ENCODE results near the gene ELP4.

Gene ELP4

DNA sequence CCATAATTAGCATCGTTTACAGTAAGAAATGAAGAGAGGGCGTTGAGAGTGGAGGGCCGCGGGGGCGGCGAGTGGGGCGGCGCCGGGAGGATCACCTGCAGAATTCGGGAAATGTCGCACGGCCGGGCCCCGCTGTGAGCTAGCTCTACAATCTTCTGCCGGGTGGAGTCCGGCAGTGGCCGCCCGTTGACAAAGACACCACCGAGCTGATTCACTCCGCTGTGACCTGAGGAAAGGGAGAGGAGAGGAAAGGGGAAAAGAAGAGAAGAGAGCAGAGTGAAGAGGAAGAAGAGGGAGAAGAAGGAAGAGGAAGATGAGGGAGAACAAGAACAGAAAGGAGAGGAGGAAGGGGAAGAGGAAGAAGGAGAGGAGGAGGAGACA lies 293.0 kb downstream of the ELP4 start:
- DNase-seq: no peak

DNA sequence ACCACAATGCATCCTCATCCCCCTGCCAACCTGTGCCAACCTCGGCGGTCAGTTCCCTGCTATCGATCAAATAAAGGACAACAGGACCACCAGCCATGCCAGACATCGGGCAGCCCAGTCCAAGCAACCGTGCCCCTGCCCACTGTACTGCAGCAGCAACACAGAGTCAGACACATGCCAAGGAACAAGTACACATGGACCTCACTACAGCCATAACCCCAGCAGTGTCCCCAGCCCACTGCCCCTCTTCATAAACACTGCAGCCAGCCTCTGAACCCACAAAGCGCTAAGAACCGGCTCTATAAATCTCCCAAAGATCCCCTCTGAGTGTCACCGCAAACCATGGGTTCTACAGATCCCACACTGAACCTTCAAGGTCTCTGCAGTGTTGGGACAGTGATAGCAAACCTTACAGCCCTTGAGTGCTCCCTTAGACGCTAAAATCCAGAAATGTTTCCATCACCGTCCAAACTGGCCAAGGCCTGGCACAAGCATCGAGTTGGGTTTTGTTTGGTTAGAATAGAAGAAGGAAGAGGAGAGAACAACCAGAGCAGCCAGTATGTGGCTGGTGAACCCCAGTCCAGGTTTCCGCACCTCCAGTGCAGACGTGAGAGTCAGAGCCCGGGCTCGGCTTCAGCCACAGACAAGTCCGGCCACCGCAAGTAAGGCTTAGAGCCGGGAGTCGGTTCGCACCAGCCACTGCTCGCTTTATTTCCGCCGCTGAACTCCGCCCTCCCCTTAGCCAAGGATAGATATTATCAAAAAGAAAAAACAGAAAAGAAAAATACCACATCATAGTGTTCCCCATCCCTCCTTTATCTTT lies 293.6 kb downstream of the ELP4 start:
- DNase-seq: no peak

DNA sequence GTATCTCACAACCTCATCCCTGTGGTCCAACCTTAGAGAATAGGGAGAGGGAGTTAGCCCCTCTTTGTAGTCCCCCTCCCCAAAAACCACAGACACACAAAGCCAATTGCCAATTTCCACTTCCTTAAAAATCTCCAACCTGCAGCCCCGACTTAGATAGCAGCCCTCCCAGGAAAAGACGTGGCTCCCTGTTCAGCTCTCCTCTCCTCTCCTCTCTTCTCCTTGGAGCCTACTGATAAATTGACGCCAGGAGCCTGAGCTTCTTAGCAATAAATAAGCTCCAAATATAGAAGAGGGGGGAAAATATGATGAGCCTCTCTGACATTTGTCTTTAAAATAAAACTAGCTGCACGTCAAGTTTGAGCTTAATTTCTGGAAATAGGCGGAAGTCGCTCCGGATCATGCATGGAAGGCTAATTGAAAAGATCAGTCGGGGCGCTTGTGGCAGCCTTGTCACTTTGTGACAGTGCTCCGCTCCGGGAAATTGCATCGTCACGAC lies 294.3 kb downstream of the ELP4 start:
- DNase-seq: no peak

DNA sequence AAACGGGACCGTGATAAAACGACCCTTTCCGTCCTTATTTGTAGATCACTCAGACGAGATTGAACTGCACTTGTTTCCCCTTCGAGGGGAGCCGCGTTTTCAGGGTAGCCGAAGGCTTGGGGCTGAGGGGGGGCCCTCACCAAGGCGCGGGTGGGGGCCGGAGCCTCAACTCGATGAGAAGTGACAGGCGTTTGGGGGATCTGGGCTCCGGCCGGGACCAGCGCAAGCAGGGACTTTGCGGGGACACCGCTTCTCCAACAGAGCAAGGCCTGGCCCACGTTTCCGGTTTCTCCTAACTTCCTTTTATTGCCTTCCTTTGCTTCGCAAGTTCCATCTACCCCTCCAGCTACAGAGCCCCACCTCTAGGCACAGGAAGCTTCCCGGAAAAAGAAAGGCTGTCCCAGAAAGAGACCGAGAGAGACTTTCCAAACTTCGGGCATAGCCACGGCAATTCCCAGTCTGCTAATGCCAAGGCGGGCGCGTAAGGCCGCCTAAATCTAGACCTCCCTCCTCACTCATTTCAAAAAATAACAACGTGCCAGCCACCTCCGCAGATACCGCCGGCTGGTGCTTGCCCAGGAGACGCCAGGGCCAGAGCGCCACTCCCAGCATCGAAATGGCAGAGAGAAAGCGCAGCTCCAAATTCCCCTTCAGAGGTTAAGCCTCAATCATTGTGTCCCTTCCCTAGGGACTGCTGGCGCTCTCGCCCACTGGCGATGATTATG lies 294.9 kb downstream of the ELP4 start:
- DNase-seq: no peak

DNA sequence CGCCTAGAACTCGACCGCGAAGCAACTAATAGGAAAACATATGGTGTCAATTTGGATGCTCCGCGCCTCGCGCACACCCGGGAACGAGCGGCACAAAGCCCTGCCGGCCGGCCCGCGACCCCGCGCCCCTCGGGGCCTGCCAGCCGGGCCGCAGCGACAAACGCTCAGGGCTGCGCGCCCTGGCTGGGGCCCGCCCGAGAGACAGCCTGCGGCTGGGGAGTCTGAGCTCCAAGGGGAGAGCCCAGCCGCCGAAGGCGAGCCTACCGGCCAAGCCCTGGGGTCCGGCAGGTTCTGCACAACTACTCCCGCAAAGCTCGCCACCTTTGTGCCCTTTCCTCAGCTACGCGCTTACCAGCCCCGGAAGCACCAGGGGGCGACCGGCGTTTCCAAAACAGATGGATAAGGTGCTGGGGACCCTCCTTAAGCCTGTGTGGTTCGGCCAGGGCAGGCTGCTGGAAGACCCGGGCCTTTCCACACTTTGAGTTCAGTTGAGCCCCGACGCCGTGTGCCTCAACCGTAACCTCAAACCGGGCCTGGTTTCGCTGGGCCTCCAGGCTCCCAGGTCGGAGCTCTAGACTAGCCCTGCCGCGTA lies 295.6 kb downstream of the ELP4 start:
- no peak for DNase-seq

DNA sequence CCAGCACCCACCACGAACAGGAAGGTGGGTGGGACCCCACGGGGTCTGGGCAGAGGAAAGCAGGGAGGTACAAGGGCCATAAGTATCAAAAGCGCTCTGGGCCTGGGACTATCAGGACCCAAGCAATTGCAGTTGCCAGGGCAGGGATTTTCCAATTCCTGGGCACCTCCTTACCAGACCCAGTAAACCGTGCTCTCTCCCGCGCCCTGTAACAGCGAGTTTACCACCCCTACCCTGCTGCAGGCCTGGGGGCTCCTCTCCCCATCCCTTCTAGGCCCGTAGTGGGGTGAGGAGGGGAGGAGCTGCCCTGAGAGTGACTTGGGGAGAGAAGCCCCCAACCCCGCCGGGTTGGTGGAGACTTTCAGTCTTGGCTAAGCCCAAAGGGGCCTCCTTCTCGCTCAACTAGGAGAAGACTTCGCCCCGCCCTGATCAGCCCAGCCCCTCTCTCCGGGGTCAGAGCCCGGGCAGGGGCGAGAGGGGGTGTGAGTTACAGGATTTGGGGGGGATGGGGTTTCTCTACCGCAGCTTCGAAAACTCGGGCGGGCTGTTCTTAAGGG lies 296.1 kb downstream of the ELP4 start:
- no peak for DNase-seq

DNA sequence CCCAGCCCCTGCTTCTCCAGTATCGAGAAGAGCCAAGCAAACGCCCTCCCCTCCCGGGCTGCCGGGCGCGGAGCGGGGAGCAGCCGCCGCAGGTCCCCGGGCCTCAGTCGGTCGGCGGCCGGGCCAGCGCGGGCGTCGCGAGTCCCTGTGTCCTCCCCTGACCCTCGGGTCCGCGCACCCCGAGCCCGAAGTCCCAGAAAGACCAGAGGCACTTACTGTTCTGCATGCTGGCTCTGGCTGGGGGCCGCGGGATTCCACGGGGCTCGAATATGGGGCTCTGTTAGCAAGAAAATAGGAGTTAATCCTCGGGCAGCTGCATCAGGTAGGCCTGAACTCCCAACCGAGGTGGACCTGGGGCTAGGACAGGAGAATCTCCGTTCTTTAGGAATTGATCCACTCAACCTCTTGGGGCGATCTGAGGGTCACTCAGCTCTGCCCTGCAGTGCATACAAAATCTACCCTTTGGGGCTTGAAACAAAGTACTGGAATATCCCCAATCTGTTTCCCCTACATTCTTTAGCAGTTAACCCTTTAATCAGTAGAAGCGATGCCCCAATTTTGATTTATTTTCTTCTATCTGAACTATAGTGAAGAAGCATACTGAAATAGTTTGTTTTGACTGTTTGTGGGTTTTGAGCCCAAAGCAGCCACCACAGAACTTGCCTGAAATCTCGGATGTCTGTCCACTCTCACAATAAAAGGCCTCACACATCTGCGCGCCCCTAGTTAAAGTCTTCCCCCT lies 296.8 kb downstream of the ELP4 start:
- no peak for DNase-seq

DNA sequence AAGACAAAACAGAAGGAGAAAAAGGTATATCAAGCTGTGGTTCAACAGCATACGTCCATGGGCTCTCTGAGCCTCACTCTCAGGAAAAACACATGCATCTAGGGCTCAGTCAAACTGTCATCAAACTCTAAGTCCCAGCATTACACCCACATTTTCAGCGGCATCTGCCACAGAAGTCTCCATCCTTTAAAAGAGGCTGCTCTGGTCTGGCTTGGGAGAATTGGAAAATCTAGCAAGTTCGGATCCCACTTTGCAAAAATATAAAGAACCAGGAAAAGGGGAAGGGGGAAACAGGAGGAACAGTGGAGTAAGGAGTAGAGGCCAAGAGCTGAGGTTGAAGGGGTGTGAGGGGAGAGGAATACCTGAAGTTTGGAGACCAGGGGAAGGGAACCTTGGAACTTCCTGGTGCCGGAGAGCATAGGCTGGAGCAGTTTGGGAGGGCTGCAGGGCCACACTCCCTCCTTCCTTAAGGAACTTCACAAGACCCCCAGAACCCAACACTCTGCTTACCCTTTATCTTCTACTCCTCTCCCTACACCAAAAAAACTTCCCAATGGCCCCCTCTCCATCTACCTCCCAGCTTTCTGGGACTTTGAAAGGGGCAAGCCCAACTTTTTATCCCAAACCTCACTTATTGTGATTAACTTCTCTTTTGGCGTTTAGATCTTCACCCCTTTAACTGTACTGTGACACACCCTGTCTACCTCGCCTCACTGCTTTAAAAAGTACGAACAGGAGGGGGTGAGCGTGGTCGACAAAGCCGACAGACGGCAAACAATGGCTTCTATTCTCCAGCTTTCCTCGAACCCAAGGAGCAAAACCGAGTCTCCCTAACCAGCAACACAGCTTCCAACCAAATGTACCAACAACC lies 297.6 kb downstream of the ELP4 start:
- no peak for DNase-seq

DNA sequence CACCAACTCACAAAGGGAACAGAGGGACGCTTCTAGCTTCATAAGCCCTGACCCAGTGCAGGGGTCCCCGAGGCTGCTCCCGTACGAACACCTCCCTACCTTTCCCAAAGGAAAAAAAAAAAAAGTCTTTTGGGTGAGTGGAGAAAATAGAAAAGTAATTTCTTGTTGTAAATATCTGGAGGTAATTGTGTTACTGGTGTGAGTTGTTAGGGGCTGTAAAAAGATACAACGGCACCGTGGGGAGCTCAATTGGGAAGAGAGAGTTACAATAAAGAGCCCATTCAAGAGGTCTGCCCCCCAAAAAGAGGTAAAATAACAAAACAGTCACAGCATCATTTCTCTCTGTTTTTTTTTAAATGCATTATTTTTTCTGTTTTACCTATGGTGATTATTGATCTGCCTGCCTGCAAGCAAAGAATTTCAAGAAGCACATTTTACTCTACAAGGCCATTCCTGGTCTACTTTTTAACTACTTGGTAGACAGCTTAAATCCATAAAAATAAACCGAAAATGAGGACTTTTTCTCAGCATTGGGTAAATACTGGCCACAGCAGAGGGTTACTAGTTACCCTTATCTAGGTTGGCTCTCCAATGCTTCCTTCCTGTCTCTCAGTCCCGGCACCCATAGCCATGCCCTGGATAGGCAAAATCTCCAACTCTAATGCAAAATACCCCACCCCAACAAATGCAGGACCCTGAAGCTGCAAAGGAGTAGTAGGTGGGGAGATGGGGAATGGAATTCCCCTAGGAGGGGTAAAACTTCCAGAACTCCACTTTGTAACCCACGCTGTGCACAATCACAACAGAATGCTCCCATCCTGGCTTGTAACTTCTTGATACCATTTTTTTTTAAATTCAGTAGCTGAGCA lies 298.5 kb downstream of the ELP4 start:
- no peak for DNase-seq

DNA sequence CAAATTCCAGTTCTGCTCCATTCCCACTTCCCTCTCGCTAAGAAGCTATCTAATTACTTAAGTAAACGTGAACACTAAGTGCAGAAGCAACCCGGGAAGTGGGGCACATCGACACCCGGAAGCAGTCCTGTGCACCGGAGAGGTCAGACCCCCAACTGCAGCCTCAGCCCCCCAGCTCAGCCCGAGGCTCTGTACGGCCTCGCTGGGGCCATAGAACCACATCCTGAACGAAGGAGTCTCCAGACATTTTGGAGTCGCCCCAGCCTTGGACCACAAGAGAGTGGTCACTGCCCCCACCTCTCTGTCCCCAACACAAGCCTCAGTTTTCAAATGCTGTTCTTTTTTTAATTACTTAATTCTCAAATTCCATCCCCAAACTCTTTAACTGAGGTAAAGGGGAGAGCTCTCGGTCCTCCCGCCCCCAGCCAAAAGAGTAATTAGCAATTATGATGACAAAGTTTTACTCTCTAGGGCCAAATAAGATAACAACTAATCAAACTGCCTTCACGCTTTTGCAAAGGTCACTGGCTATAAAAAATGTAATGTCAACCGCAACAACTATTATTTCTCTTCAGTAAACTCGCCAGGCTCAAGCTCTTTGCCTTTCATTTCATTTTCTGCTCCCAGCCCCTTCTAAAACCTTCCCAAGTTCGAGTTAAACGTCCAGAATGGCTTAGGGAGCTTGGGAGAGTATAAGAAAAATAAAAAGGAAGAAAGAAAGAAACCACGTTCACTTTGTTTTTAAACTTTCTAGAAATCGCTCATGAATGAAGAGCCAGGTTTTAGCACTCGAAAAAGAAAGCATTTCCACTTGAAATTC lies 299.4 kb downstream of the ELP4 start:
- no peak for DNase-seq

DNA sequence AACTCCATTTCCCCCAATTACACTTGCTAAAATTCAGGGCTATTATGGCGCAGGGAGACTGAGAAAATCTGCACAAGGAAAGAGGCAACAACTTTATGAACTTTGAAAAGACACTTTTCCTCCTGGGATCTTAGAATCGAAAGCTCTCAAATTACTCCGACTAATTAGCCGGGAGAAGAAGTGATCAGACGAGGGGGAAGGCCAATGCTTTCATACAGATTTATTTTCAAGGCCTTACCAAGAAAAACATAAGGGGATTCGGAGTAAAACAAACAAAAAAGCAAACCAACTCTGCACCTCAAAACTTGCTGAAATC lies 299.9 kb downstream of the ELP4 start:
- no peak for DNase-seq

DNA sequence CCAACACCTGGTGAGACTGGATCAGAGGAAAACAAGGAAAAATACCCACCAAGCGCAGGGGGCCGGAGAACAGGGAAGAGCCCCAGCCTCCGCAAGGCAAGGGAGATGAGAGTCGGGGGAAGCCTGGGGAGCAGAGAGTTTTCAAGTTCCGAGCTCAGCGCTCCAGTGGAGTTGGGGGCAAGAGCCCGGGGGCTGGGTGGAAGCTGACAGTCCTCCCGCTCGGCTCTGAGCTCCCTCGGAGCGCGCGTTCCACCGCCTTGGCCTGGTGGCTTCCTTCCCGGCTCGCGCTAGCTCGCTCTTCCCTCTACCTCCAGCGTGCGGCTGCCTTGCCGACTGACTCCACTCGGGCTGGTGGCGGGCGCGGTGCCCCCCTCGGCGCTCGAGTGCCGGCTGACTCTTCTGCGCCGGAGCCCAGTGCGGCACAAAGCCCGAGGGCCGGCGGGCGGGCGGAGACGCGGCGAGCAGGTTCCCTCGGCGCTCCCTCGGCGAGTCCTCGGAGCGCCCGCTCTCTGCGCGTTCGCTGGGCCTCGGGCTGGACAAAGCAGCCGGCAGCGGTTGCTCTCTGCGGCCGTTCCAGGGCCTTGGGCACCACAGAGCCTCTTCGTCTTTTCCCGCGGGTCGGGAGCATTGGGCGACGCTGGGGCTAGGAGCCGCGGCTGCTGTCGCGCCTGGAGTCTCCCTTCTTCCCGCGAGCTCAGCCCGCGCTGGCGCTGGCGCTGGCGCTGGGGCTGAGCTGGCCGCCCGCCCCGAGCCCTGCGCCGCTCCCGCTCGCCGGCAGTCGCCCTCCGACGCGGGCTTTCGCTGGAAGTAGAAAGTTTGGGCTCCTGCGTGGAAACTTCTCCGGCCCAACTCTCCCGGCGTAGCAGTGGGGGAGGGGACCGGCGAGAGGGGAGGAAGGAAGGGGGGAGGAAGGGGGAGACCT lies 300.6 kb downstream of the ELP4 start:
- DNase-seq: no peak

DNA sequence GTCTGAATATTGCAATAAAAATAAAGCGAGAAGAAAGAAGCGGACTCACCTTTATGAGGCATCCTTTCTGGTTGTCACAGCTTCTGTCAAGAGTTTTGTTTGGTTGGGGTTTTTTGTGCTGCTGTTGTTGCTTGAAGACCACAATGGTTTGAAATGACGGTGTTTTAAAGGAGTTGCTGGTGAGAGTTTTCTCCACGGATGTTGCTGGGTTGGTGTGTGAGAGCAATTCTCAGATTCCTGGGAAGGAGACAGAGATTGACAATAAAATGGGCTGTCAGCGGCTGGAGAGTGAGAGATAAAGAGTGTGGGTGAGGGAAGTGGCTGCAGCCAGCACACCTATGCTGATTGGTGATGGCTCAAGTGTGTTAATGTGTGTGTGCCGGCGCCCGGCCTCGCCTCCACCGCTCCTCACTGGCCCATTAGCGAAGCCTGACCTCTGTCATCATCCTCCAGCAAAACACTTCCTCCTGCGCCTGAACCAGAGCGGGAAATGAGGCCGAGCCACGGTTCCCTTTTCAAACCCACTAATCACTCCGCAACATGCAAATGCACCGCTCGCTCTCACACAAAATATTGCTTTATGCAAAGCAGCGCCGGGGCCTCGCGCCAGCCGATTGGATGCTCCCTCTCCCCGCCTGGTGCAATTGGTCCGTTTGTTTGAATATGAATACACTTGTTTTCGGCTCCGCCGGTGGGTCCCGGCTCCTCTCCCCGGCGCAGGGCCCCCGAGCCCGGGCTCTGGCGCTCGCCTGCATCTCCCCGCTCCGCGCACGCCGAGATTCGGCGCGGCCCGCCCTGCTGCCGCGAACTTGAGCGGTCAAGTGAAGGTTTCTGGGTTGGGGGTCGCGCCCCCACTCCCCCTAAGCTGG lies 301.4 kb downstream of the ELP4 start, which contains the start of gene PAX6:
PAX6 (minus strand) TSS at position 544 of the 869 bp plus-strand sequence. CDS start 4,911 bp downstream, outside the sequence.
- peak; percentile 69 for DNase-seq

DNA sequence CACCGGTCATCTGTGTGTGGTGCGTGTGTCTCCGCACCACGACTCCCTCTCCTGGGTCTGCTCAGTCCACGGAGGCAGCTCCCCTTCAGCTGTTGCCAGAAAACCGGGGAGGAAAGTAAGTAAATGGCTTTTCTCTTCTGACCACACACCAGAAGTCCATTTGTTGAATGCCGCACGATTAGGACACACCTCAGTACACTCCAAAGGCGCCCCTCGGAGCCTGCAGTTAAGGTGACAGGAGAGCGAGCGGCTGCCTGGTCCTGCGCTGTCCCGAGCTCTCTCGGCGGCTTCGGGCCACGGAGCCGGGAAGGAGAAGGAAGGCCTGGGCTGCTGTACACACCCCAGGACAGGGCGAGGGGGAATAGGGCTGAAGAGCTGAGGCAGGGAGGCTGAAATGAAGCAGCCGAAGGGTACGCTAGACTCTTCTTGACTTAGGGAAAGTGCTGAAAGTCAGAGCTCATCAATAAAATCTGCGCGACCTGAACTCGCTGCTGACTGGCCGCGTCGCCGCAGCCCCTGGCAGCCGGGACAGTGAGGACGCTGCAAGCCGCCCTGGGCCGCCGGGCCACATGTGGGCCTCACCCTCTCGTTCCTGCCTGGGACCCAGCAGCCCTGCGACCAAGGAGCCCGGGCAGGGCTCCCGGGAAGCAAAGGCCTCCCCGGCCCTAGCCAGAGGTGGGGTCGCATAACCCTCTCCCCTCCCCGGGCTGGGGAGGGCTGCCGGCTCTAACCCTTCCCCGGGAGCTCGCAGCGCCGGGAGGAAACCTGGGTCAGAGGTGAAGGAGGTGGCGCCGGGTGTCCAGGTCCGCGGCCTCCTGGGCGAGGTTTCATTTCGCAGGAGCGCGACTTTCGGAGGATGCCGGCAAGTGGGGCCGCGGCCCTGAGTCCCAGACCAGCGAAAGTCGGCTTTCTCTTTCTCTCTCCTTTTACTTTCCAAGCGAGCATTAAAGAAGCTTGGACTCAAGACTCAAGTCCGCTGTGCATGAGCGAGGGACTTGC lies 303.1 kb downstream of the ELP4 start:
- DNase-seq: no peak

DNA sequence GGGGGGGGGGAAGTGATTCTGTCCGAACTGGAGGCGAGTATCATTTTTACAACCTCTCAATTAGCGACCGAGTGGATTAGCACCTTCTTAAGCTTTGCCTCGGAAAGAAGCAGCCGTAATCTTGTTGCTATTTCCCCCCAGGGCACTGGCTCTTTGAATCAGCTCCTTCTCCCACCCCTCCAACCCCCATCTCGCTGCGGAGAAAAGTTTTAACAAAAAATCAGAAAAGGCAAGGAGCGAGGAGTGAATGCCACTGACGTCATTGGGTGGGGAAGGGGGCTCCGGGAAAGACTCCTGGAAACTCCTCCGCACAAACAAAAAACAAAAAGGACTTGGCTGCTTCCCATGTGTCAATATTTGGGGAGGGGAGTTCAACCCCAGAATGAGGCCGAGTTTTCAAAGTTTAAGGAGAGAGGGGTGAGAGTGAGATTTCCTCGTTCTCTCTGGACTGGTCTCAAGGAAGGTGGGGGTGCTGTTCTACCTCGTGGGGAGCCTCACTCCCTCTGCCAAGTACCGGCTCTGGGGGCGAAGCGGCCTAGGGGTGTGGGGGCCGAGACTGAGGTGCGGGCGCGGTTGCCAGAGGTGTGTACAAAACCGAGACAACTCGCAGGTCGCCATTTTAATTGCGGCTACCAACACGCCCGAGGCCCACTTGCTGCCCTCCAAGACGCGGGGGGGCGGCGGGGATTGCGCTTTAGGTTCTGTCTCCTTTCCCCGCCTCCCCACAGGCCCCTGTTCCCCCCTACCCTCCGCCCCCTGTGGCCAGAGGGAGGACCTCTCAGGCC lies 304.0 kb downstream of the ELP4 start:
- DNase-seq: peak; percentile 37
